Measurements from ENCODE around the gene ADAMTS3. TPM values are rescaled to one million over a fixed set of nuclear protein-coding genes. Genes with fewer than 3 reads are reported as not detected.

The ADAMTS3 gene
- total and polyA plus RNA-seq, 8 donors = 0.13 to 6.8 (median 0.24) TPM; not detected in 2

DNA sequence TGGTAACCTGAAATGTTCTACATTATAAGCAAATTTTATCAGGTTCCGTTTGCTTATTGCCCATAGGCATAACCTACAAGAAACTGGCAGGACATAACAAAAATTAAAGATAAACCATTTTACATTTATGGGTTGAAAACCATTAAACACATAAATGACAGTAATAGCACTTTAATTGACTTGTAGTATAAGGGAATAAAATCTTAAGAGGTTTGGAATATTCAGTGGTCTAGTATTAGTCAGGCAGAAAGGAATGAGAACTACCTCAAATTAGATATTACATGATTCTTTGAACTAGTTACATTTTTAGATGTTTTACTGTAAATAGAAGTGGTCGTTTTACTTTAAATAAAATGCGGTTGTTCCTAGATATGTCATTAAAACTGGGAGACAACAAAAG lies 111.9 kb downstream of the ADAMTS3 start:
- H3K36me3 ChIP-seq = no peaks in the 10 kb centered on the region
- H3K27me3 ChIP-seq = no peaks in the 10 kb centered on the region
- H3K27ac ChIP-seq = no peak overlapping the region
- TF ChIP-seq, protein P1, sequence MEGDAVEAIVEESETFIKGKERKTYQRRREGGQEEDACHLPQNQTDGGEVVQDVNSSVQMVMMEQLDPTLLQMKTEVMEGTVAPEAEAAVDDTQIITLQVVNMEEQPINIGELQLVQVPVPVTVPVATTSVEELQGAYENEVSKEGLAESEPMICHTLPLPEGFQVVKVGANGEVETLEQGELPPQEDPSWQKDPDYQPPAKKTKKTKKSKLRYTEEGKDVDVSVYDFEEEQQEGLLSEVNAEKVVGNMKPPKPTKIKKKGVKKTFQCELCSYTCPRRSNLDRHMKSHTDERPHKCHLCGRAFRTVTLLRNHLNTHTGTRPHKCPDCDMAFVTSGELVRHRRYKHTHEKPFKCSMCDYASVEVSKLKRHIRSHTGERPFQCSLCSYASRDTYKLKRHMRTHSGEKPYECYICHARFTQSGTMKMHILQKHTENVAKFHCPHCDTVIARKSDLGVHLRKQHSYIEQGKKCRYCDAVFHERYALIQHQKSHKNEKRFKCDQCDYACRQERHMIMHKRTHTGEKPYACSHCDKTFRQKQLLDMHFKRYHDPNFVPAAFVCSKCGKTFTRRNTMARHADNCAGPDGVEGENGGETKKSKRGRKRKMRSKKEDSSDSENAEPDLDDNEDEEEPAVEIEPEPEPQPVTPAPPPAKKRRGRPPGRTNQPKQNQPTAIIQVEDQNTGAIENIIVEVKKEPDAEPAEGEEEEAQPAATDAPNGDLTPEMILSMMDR (IDR thresholded peaks at IDR 0.05) = no peak
- TF ChIP-seq POLR2AphosphoS5 (IDR thresholded peaks at IDR 0.05) (no peak), EP300 (IDR thresholded peaks at IDR 0.05) (no peak), POLR2A (IDR thresholded peaks at IDR 0.05) (no peak)
- no peaks in the 10 kb centered on the region for H3K9me3 ChIP-seq
- intact Hi-C loops (cut with DNase I; ENCODE audit: low total_unique reads) = no loop called here
- DNase-seq = no peak
- 73 to 82% (median 77%) methylated on average over 3 of the region's 3 CpGs for WGBS, 5 donors
- H3K4me1 ChIP-seq = no peaks in the 10 kb centered on the region
- no peak overlapping the region for H3K4me3 ChIP-seq

DNA sequence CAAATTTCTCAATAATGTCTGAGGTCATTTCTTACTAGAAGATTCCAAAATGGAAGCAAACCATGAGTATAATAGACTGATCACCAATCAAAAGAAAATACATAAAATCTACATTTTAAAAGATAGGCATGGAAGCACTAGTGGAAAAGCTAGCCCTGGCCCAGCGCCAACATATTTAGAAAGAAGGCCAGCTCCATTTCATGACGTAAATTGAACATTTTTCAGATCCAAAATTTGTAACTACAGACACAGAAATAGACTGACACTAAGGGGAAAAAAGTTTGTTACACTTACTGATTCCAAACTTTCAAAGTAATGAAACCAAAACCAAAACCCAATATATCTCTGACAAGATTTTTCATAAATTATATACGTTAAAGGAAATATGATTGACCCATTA lies 117.7 kb downstream of the ADAMTS3 start:
- no peaks in the 10 kb centered on the region for H3K4me1 ChIP-seq

DNA sequence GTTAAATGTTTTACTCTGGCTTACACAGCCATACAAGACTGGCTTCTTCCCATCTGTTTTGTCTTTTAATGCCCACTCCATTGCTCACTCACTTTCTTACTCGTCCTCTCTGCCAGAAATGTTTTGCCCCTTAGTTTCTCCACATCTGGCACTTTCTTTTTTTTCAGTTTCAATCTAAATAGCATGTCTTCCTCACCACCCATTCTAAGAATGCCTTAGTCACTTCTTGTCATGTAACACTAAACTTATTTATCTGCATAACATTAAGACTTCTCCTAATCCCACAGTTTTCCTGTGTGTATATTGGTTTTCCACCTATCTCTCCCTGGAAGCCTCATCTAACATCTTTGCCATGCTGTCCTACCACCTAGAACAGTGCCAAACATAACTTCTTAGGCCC lies 119.3 kb downstream of the ADAMTS3 start:
- H3K4me1 ChIP-seq = no peaks in the 10 kb centered on the region
- WGBS, 5 donors = 60 to 71% (median 69%) methylated on average over 1 of the region's 1 CpG

More for the DNA sequence above, 117.7 kb downstream of the ADAMTS3 start:
- TF ChIP-seq POLR2AphosphoS5 (IDR thresholded peaks at IDR 0.05) (no peak), EP300 (IDR thresholded peaks at IDR 0.05) (no peak)
- 58 to 81% (median 72%) methylated on average over 3 of the region's 3 CpGs for WGBS, 5 donors
- Histone ChIP-seq H3K4me3 (no peak overlapping the region), H3K27me3 (no peaks in the 10 kb centered on the region), H3K9me3 (no peaks in the 10 kb centered on the region), H3K27ac (no peak overlapping the region), H3K36me3 (no peaks in the 10 kb centered on the region)
- DNase-seq = peak; percentile 26 to 53
- intact Hi-C loops (cut with DNase I; ENCODE audit: low total_unique reads) = no loop called here

DNA sequence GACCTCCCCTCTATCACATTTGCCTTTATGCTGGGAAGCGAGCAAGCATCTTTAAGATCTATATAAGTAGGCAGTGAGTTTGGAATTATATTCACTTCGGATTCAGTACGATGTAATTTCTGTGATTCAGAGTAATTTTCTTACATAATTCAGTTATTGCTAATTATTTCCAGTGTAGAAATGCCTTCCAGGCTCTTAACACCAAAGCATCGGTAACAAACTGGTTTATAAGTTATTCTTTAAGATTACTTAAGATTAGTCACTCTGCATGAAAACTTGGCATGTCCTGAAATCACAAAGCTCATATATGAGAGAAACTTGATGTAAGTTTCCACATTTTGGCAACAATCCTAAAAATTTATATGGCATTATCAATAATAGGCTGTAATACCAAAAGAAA lies 120.8 kb downstream of the ADAMTS3 start:
- intact Hi-C loops (cut with DNase I; ENCODE audit: low total_unique reads) = no loop called here
- 60 to 82% (median 63%) methylated on average over 4 of the region's 4 CpGs for WGBS, 5 donors

More for the DNA sequence above, 119.3 kb downstream of the ADAMTS3 start:
- Histone ChIP-seq H3K4me3 (no peak overlapping the region), H3K27ac (no peak overlapping the region), H3K9me3 (no peaks in the 10 kb centered on the region), H3K27me3 (no peaks in the 10 kb centered on the region), H3K36me3 (no peaks in the 10 kb centered on the region)
- TF ChIP-seq POLR2AphosphoS5 (IDR thresholded peaks at IDR 0.05) = no peak
- TF ChIP-seq, protein P1 (IDR thresholded peaks at IDR 0.05) = no peak
- no peak for TF ChIP-seq POLR2A (IDR thresholded peaks at IDR 0.05)
- TF ChIP-seq EP300 (IDR thresholded peaks at IDR 0.05) = no peak
- intact Hi-C loops (cut with DNase I; ENCODE audit: low total_unique reads) = no loop called here
- no peak for DNase-seq

More for the DNA sequence above, 120.8 kb downstream of the ADAMTS3 start:
- Histone ChIP-seq H3K36me3 (no peaks in the 10 kb centered on the region), H3K4me3 (no peak overlapping the region), H3K27ac (no peak overlapping the region), H3K27me3 (no peaks in the 10 kb centered on the region), H3K9me3 (no peaks in the 10 kb centered on the region), H3K4me1 (no peaks in the 10 kb centered on the region)
- no peak for DNase-seq
- no peak for TF ChIP-seq EP300 (IDR thresholded peaks at IDR 0.05)
- TF ChIP-seq, protein P1 (IDR thresholded peaks at IDR 0.05) = no peak
- no peak for TF ChIP-seq POLR2AphosphoS5 (IDR thresholded peaks at IDR 0.05)
- no peak for TF ChIP-seq POLR2A (IDR thresholded peaks at IDR 0.05)

Measured in stomach (tissue), 9 donors.